Uterus (tissue), 2 donors: ENCODE data around the gene CHPF.

ENCODE experiments used
- POLR2A ChIP-seq, 2 donors: fragments of 450-650 bp; IDR thresholded peaks; one replicate each; pipeline ENCODE4 v1.6.1; 2016; ENCODE audit warnings: antibody characterized with exemption in 2 of 2, mild to moderate bottlenecking in 1 of 2, moderate library complexity in 1 of 2
- TF ChIP-seq, protein P1 (sequence below), 4 experiments: fragments of 200-600 bp in 2 of 4; fragments of 450-650 bp in 2 of 4; sonication (generic) in 2 of 4; IDR thresholded peaks; one replicate each; pipeline ENCODE4 v1.5.1; 2016 to 2019; ENCODE audit warnings: antibody characterized with exemption in 4 of 4, mild to moderate bottlenecking in 2 of 4, moderate library complexity in 1 of 4

DNA sequence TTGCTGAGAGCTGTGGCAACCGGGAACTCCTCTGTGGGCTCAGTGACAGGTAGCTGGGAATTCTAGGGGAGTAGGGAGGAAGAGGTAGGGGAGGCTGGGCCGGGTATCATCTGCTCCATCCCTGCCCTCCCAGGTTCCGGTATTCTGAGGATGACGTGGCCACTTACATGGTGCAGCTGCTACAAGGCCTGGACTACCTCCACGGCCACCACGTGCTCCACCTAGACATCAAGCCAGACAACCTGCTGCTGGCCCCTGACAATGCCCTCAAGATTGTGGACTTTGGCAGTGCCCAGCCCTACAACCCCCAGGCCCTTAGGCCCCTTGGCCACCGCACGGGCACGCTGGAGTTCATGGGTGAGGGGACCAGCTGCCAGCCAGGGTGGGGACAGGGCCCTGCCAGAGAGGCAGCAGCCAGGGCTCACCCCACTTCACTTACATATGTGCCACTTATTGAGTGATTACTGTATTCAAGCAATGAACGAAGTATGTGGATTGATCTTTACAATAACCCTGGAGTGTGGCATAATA is 52.9 kb downstream of the CHPF start:
- no peak for TF ChIP-seq POLR2A (IDR thresholded peaks at IDR 0.05)
- TF ChIP-seq, protein P1, sequence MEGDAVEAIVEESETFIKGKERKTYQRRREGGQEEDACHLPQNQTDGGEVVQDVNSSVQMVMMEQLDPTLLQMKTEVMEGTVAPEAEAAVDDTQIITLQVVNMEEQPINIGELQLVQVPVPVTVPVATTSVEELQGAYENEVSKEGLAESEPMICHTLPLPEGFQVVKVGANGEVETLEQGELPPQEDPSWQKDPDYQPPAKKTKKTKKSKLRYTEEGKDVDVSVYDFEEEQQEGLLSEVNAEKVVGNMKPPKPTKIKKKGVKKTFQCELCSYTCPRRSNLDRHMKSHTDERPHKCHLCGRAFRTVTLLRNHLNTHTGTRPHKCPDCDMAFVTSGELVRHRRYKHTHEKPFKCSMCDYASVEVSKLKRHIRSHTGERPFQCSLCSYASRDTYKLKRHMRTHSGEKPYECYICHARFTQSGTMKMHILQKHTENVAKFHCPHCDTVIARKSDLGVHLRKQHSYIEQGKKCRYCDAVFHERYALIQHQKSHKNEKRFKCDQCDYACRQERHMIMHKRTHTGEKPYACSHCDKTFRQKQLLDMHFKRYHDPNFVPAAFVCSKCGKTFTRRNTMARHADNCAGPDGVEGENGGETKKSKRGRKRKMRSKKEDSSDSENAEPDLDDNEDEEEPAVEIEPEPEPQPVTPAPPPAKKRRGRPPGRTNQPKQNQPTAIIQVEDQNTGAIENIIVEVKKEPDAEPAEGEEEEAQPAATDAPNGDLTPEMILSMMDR (IDR thresholded peaks at IDR 0.05) = no peak
